CD1c-positive myeloid dendritic cell (primary cell): Measurements from ENCODE around the gene HRH4.

Source experiments
- DNase-seq: peaks from one replicate; pipeline ENCODE4 v3.0.0-alpha.2; 2016; ENCODE audit errors: extremely low spot score

The HRH4 gene

DNA sequence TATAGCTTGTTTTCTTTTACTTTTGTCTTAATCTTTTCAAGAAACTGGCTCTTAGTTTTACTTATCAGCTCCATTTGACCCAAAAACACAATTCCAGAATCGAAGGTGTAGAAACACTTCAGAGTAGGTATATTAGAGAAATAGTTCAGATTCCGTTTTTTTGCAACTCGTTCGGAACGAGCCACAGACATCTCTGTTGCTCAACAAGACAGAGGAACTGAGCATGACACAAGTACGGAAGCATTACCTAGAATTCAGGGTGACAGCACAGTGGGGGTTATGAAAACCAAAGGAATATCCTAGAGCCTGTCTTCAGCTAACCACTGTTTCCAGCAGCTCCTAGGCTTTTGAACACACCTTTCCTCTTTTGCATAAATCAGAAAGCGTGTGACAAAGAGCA lies 5.0 kb downstream of the HRH4 start:
- peak; percentile 55 for DNase-seq

DNA sequence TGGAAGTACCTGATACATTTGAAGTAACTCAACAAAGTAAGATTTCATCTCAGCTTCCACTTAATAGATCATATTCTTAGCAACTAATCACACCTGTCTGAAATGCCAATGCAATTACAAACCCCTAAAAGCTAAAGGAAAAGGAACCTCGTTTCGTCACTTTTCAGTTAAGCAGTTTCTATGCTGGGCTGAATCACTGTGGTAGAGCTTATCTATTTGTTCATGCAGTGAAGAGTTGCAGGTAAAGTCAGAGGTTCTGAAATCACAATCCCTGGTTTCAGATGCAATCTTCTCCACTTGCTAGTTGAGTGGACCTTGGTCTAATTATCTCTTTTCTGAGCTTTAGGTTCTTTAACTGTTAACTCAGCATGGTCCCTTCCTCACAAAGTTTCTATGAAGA lies 6.3 kb downstream of the HRH4 start:
- no peak for DNase-seq

DNA sequence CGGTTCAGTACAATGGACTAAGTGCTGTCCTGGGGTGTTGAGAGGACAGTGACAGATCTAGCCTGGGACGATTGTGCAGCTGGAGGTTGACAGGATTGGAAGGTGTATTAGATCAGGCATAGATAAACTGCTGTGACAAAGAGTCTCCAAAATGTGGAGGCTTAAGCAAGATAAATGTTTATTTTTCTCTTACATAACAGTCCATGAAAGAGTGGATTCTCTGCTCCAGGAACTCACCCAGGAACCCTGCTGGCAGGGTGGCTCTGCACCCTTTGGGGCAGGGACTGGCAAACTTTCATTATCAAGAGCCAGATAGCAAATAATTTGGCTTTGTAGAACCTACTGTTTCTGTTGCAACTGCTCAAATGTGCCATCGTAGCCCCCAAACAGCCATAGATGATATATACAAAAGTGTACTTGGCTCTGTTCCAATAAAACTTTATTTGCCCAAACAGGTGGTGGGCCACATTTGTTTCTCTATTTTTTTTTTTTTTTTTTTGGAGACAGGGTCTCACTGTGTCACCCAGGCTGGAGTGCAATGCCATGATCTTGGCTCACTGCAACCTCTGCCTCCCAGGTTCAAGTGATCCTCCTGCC lies 9.7 kb downstream of the HRH4 start:
- DNase-seq, result no peak

DNA sequence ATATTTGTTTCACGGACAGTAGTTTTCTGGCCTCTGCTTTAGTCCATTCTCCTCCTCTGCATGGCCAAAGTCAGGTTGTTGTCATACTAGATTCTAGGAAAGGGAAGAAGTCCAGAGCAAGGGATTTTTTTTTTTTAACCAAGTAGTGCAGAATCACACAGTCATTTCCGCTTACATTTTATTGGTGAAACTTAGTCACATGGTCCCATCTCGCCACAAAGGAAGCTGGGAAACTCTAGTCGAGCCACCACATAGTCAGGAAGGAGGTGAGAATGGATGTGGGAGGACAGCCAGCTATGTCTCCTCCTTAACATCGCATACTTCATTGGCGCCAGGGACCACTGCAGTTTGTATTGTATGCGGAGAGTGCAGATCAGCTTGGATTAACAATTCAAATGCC lies 10.4 kb downstream of the HRH4 start:
- no peak for DNase-seq

DNA sequence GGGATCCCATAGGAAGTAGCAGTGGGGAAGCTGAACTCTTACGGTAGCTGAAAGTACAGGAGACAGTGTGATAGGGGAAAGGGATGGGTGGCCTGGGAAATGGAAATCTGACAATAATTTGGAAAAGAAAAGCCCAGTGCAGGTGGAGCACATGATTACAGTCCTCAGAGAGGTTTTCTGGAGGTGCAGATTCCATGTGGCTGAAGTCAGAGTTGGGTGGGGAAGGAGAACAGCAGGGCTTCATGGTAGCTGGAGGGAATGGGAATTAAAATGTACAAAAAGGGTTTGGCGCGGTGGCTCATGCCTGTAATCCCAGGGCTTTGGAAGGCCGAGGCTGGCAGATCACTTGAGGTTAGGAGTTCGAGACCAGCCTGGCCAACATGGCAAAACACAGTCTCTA lies 12.2 kb downstream of the HRH4 start:
- no peak for DNase-seq

DNA sequence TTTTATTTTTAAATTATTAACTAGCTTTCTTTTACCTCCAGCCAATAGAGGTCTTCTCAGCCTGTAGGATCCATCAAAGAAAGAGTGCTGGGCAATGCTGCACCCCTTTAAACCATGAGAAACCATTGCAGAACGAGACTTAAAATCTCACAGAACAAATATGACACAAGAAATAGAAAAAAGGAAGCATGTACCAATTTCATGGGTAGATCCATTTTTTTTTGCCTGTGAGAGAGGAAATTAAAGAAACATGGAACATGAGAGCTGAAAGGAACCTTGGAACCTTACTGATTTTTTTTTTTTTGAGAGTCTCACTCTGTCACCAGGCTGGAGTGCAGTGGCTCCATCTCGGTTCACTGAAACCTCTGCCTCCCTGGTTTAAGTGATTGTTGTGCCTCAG lies 14.0 kb downstream of the HRH4 start:
- DNase-seq, result peak; percentile 17

DNA sequence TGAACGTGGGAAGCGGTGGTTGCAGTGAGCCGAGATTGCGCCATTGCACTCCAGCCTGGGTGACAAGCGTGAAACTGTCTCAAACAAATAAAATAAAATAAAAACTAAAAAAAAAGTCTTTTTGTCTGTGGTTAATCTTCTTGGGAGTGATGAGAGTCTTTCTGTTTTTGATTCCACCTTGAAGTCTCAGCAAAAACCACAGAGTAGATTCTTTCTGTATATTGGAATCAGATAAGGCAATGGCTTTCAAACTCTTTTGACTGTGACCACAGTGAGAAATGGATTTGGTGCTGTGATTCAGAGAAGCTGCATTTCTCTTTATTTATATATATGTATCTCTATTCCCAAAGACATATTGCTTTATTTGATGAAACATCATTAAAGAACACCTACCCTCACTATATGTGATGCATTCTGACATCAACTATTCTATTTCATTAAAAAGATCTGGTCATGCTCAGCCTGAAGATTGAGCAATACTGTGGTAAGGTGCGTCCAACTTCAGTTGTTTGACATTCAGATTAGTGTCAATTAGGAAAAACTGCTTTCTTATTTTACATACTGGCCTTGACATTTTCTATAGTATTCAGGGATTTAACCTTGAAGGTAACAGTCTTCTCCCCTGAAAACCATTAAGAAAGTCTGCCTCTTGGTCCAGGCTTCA lies 15.6 kb downstream of the HRH4 start:
- DNase-seq, result no peak

DNA sequence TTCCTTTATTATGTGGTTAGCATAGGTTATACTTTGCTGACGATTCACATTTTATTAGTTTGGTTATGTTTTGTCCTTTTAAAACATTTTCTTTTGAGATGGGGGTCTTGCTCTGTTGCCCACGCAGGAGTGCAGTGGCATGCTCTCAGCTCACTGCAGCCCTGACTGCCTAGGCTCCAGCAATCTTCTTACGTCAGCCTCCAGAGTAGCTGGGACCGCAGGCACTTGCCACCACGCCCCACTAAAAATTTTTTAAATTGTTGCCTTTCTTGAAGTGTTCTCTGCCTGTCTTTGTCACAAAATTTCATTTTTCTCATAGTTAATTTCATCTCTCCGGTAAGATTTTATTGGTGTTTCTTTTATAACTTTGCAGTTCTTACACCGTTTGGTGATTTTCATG lies 18.9 kb downstream of the HRH4 start:
- DNase-seq, result no peak

DNA sequence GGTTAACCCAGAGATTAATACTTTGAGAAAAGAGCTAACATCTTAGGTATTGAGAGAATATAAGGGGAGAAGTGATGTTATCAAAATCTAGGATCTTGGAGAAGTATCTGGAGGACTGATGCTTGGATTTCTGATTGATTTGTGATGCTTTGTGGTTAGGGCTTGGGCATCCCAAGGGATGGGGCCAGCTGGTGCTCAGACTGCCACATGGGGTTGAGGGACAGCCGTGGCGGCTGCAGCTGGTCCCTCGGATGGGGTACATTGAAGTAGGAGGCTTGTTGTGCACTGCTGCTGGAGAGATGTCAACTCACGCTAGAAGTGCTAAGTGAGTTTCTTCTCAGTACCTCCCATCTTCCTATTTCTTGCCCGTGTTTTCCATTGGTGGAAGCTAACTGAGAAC lies 22.4 kb downstream of the HRH4 start:
- DNase-seq, result no peak

DNA sequence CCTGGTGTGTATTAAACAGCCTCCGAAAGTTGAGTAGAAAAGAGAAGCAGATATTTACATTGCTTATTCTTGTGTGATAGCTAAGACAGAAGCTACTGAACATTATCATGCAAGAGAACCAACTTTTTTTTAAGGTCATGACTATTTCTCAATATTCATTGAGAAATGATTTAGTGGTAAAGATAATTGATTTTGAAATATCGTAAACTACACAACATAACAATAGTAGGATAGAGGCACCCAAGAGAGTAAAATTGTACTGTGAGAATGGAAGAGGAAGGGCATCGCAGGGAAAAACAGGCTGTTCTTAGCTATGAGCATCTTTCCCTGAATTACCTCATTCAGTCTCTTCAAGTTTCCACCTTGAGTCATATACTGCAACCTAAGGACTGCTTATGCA lies 25.2 kb downstream of the HRH4 start:
- no peak for DNase-seq

DNA sequence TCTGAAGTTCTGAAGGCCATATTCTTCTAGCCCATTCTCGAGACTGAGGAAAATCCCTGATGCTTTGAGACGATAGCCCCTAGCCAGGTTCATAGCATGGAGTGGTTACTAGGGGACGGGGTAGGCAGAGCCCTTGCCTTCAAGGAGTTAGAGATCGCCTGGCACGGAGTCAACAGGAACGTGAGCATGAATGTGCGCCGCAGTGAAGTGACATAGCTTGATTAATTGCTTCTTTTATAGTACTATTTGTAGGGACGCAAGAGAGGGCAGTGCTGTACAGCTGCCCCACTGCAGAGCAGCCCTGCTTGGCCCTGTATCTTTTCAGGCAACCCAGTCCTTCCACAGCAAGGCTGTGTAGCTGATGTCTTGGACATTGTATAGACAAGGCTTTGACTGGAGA lies 26.2 kb downstream of the HRH4 start:
- no peak for DNase-seq

DNA sequence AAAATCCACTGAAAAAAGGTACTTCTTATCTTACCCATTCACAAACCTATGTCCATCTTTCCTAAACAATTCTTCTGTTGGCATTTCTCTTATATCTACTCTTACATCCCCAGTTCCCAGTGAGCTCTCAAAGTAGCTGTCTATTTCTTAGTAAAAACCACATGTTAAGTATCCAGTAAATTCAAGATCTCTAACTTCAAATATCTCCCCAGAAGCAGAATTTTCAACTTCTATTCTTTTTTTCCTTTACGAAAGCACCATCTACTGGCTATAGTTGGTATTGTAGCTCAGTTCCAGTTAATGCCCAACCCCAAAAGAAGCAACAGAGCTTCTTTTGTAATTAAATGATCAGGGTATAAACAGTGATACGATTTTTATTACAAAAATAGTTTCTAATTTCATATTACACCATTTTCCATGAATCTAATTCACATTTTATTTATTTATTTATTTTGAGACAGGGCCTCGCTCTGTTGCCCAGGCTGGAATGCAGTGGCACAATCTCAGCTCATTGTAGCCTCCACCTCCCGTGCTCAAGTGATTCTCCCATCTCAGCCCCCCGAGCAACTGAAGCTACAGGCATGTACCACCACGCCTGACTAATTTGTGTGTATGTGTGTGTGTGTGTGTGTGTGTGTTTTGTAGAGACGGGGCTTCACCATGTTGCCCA lies 28.5 kb downstream of the HRH4 start:
- DNase-seq, result peak; percentile 63

DNA sequence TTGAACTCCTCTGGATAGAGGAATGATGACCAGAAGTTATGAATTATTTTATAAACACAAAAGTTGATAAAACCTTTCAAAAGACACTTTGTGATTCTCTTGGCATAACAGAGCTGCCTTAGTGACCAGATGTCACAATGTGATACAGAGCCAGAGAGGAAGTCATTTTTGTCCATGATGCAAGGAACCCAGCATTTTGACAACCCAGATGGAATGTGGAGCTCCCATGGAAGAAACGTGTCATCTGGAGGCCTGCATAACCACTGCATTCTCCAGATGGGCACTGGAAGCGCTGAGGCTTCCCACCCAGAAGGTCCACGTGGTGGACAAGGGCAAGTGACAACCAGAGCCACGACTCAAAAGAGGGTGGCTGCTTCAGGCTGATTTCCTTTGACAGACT lies 30.1 kb downstream of the HRH4 start:
- DNase-seq, result no peak

DNA sequence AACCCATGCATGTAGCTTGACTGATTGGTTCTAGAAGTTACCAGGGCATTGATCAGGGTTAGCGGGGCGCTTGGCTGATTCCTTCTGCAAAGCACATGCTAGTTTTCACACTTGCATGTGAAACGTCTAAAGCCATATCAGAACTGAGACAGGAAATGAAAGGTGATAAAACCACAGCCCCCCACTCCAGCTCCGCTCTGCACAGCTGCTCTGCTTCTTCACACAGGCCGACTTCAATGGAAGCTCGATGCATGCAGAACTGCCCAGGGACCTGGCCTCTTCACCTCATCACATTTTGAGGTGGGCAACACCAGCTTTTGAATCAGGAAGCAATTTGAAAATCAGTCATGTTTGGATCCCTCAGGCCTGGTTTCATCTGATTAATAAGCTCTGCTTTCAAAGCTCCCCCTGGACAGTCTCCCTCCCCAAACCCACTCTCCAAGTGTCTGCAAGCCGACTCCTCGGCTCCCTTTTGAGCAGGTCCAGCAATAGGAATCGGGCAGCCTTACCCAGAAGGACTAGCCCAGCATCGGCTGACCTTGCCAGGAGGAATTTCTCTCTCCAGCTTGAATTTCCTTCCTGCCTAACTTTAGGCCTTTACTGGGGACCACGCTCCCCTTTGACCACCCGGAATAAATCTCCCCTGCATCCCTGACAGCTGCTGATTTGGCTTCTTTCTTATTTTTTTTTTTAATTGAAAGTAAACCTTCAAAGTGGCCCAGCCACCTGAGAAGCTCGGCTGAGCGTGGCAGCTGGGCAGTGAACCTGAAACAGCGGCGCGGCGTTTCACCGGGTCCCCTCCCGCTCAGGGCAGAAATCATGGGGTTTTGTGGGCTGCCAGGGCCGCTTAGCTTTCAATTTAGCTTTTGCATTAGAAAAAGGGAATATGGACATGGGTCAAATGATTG lies 31.7 kb downstream of the HRH4 start:
- no peak for DNase-seq

DNA sequence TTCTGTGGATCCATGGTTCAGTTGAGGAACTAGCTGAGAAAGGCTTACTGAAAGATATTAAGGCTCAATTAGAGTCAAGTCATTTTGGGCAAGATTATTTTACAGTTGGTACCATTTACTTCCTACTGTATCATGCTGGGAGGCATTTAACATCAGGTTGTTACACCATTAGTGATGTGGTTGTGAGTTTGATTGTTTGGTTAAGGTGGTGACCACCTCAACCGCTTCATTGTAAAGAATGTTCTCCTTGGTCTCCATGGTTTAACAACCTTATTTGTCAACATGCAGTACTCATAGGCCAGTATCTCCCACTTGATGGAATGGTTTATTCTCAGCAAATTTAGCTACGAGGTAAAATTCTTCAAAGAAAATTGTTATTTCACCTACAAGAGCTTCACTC lies 34.1 kb downstream of the HRH4 start:
- no peak for DNase-seq

DNA sequence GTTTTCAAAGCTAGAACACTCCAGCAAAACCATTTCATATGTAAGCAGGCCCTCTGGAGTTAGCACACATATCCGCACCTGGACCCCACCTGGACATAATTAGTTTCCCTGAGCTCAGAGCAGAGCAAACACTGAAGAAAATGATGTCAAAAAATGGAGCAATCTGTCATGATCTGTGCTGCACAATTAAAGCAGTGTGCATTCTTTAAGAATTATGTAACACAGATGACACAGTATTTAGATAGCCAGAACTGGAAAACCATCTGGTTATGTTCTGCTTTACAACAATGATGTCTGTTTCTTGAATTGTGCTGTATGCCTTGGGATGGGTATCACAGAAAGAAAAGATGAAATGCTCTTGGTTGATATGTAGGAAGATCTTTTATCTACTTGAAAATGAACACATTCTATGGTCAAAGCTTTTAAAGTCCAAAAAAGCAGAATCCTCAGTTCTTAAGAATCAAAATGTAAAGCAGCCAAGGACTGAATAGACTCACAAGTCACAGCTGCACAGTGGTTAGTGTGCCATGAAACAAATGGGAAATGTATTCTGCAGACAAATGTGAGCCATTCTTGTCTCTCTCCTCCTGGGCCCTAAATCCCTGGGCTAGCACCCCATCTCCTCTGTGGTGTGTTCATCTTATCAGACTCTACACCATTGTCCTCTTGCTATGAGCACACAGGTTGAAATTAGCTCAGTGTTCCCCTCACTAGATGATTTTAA lies 36.8 kb downstream of the HRH4 start:
- no peak for DNase-seq

DNA sequence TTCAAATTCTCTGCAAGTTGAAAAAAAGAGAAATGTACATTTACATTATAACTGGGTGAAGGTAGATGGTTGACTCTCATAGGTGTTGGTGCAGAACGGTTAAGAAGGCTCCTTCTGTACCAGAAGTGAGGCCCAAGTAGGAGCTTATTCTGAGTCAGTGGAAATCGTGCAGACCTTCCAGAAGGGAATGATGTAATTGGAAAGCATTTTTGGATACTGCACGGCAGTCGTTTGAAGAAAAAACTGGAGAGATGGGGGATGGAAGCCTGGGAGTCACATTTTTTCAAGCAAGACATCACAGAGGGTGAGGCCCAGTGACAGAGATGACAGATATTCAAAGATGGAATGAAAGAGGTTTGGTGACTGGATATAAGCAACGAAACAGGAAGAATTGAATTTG lies 39.4 kb downstream of the HRH4 start:
- DNase-seq, result no peak

DNA sequence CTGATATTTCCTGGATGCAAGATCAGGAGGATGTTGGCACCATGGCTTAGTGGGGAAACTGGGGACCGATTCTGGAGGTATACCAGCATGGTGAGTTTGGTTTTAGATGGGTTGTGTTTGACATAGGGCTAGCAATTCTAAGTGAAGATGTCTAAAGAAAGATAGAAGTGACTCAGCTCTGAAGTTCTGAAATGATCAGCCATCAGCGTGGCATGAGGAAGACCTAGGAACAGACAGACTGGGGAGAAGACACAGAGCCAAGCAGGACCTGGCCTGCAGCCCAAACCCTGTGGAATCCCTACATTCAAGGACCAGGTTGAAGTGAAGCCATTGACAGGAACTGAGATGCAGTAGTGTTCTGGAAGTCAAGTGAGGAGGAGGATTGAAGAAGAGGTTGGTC lies 39.8 kb downstream of the HRH4 start:
- DNase-seq, result no peak

DNA sequence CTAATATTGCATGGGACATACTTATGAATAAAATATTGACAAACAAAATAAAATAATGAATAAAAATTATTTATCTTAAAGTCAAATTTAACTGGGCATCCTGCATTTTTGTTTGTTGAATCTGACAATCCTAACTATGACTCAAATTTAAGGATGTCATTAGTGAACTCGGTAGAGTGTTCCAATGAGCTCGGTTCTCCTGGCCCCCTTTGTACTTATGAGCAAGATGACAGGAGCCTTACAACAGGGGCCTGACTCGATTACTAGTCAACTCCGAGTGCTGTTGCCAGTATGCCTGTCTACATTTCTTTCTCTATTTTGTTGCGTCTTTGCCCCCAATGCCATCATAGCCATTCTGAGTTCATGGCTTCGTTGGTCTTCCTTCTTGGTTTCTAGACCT lies 40.3 kb downstream of the HRH4 start:
- no peak for DNase-seq

DNA sequence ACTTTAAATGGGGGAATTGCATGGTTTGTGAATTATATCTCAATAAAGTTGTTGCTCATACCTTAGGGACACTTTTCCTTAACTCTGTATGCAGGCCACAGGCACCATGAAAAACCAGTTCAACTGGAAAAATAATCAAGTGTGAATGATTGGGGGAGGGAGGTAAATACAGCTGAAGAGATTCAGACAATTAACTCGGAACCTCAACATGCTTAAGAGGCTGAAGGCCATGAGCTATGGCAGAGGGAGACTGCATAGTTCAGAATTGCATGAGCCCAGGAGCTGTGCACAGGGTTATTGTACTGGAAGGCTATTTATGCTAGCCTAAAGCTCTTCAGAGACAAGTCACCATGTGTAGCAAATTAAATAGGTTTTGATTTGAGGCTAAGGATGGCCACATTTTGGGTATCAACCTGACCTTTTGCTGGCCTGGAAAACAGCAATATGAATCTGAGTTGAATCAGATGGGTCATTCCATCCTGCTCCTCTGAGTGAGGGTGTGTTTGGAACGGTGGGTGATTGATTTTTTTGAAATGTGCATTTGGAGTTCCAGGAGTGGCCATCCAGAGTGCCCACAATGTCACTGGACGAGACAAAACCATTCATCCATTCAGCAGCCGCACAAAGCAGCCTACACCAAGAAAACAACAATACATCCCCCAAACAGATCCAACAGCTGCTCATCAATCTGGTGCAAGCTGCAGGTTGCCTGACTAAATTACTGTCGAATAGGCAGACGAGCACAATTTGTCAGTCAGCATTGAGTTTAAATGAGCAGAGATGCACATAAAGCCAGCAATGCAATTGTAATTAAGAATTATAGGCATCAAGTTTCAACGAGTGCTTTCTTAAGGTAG lies 42.5 kb downstream of the HRH4 start:
- no peak for DNase-seq

DNA sequence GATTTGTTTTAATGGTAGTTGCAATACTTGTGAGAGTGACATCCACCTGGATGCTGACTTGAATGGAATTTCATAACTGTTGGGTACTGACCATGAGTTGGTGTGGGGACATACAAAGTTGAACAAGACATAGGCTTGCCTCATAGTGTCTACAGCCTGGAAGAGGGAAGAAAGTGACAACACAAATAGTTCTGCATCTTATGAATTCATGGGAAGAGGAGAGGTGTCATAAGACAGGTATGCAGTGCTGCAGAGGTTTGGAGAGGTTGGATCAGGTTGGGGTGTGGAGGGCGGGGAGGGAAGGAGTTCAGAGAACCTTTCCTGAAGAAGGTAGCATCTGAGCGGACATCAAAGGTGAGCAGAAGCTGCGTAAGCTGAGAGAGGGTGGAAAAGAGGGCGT lies 44.0 kb downstream of the HRH4 start:
- DNase-seq, result no peak
